WERI-Rb-1 (cell line): ENCODE measurements around the gene PLXNA1.

Experiments used
- DNase-seq: peaks from one replicate; pipeline ENCODE4 v3.0.0-alpha.2; 2020
- H3K27ac ChIP-seq: fragments of 250-450 bp; sonication (Bioruptor Pico); 2 replicates; pipeline ENCODE4 v1.5.1; 2020; ENCODE audit warnings: mild to moderate bottlenecking, moderate library complexity
- H3K27me3 ChIP-seq: fragments of 250-450 bp; sonication (Bioruptor Pico); 2 replicates; pipeline ENCODE4 v1.5.1; 2021; ENCODE audit warnings: mild to moderate bottlenecking, low read depth, moderate library complexity; ENCODE audit not compliant: insufficient read depth, severe bottlenecking
- H3K36me3 ChIP-seq: fragments of 250-450 bp; sonication (Bioruptor Pico); 2 replicates; pipeline ENCODE4 v1.5.1; 2020; ENCODE audit warnings: mild to moderate bottlenecking, moderate library complexity
- H3K4me3 ChIP-seq: 2 replicates; pipeline ENCODE4 v1.5.1; 2011; ENCODE audit warnings: low read depth, mild to moderate bottlenecking, control low read depth, low read length
- H3K9me3 ChIP-seq: fragments of 250-450 bp; sonication (Bioruptor Pico); 2 replicates; pipeline ENCODE4 v1.5.1; 2021; ENCODE audit warnings: mild to moderate bottlenecking, moderate library complexity; ENCODE audit not compliant: severe bottlenecking
- CTCF ChIP-seq: IDR thresholded peaks from 2 replicates; pipeline ENCODE4 v1.5.1; 2011; ENCODE audit warnings: low read depth, mild to moderate bottlenecking, control low read depth, inconsistent platforms, low read length

Gene PLXNA1

GRCh38 chr3:126987596-126987995, 4.7 kb downstream of the PLXNA1 start:
- Histone ChIP-seq H3K27me3 (no peaks in the 10 kb centered on the region), H3K9me3 (no peaks in the 10 kb centered on the region), H3K4me3 (no peak overlapping the region), H3K27ac (no peak overlapping the region), H3K36me3 (peaks cover 40% of the 10 kb centered on the region)
- no peak for TF ChIP-seq CTCF
- no peak for DNase-seq

GRCh38 chr3:126988451-126989021, 5.6 kb downstream of the PLXNA1 start:
- no peak overlapping the region for H3K27ac ChIP-seq
- H3K9me3 ChIP-seq = no peaks in the 10 kb centered on the region
- H3K4me3 ChIP-seq = no peak overlapping the region
- no peak for TF ChIP-seq CTCF
- no peak for DNase-seq
- peaks cover 47% of the 10 kb centered on the region for H3K36me3 ChIP-seq
- no peaks in the 10 kb centered on the region for H3K27me3 ChIP-seq

- DNase-seq = no peak
- no peak for TF ChIP-seq CTCF
- Histone ChIP-seq H3K27me3 (no peaks in the 10 kb centered on the region), H3K36me3 (peaks cover 54% of the 10 kb centered on the region), H3K4me3 (no peak overlapping the region), H3K27ac (no peak overlapping the region), H3K9me3 (no peaks in the 10 kb centered on the region)
Observed at GRCh38 chr3:126989316-126990023, 6.6 kb downstream of the PLXNA1 start.

GRCh38 chr3:126990024-126990700, 7.2 kb downstream of the PLXNA1 start:
- Histone ChIP-seq H3K4me3 (no peak overlapping the region), H3K27me3 (no peaks in the 10 kb centered on the region), H3K9me3 (no peaks in the 10 kb centered on the region), H3K36me3 (peaks cover 57% of the 10 kb centered on the region), H3K27ac (peak overlapping the region; percentile 71)
- TF ChIP-seq CTCF = no peak
- no peak for DNase-seq

GRCh38 chr3:126990890-126991289, 8.0 kb downstream of the PLXNA1 start:
- H3K27ac ChIP-seq = peak overlapping the region; percentile 71
- DNase-seq = peak; percentile 90
- TF ChIP-seq CTCF = 0 out of 2 replicates have a peak, but pooled peaks have one; percentile 4
- H3K9me3 ChIP-seq = no peaks in the 10 kb centered on the region
- H3K27me3 ChIP-seq = no peaks in the 10 kb centered on the region
- no peak overlapping the region for H3K4me3 ChIP-seq
- H3K36me3 ChIP-seq = peaks cover 57% of the 10 kb centered on the region
